Adrenal gland (tissue), 5 donors: ENCODE measurements around the gene RIPOR1.

Experiments
- CTCF ChIP-seq, 6 experiments: fragments of 450-650 bp in 4 of 6; fragments of 200-600 bp in 2 of 6; sonication (generic) in 1 of 6; IDR thresholded peaks; 1 replicate in 5 of 6; 2 replicates in 1 of 6; pipeline versions ENCODE4 v1.5.1 to v1.8.0; 2016 to 2021; ENCODE audit warnings: antibody characterized with exemption in 6 of 6, mild to moderate bottlenecking in 2 of 6, moderate library complexity in 1 of 6
- POLR2A ChIP-seq, 2 donors: fragments of 450-650 bp; IDR thresholded peaks; one replicate each; pipeline ENCODE4 v1.6.1; 2017; ENCODE audit warnings: antibody characterized with exemption in 2 of 2, mild to moderate bottlenecking in 2 of 2, moderate library complexity in 1 of 2
- donor health status: DM: no; HTN: no; CAD: no.

- TF ChIP-seq CTCF (IDR thresholded peaks at IDR 0.05) = no peak
- TF ChIP-seq POLR2A (IDR thresholded peaks at IDR 0.05) = no peak
Measured at GRCh38 chr16:67571981-67572431, 43.4 kb downstream of the RIPOR1 start.
